Measurements from ENCODE around the gene WDR5B. TPM values are rescaled to one million over a fixed set of nuclear protein-coding genes. Genes with fewer than 3 reads are reported as not detected.
A peak's percentile ranks its signal among the peaks of the same experiment; 100 is the strongest.
"Not testable (repeated sequence)": the region's sequence is repeated elsewhere in the genome, so short reads cannot be mapped to it uniquely, and the experiment has no call there.

Gene WDR5B
- total RNA-seq, 1 donor from 2014 or later, result 6.2 TPM

DNA sequence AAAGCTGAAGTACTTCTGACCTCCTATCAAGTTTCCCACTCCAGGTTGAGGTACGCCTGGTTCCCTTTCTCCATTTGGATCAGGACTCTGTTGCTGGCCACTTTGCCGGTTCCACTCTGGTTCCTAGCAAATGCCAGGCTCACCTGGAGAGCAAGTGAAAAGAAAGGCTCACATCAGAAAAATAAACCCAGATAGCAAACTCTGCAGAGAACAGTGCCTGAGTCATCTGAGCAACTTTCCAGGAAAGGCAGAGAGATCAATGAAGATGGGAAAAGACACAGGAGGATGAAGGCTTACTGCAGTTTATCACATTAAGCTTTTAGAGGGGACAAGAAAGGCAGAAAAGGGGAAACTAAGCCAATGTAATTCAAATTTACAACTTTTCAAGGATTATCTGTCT is 41.8 kb upstream of the WDR5B start:
- DNase-seq (ENCODE audit: low spot score in 2 of 2, unreplicated experiment in 2 of 2), result no peak
- Mint-ChIP-seq H3K27me3 (ENCODE audit: low read depth) (no peaks in the 10 kb centered on the region), H3K27ac (no peak overlapping the region), H3K4me3 (no peak overlapping the region), H3K4me1 (no peaks in the 10 kb centered on the region), H3K9me3 (no peaks in the 10 kb centered on the region), H3K36me3 (peaks cover 32% of the 10 kb centered on the region)
- TF ChIP-seq, protein P1, sequence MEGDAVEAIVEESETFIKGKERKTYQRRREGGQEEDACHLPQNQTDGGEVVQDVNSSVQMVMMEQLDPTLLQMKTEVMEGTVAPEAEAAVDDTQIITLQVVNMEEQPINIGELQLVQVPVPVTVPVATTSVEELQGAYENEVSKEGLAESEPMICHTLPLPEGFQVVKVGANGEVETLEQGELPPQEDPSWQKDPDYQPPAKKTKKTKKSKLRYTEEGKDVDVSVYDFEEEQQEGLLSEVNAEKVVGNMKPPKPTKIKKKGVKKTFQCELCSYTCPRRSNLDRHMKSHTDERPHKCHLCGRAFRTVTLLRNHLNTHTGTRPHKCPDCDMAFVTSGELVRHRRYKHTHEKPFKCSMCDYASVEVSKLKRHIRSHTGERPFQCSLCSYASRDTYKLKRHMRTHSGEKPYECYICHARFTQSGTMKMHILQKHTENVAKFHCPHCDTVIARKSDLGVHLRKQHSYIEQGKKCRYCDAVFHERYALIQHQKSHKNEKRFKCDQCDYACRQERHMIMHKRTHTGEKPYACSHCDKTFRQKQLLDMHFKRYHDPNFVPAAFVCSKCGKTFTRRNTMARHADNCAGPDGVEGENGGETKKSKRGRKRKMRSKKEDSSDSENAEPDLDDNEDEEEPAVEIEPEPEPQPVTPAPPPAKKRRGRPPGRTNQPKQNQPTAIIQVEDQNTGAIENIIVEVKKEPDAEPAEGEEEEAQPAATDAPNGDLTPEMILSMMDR (IDR thresholded peaks at IDR 0.05; ENCODE audit: unreplicated experiment), result no peak

DNA sequence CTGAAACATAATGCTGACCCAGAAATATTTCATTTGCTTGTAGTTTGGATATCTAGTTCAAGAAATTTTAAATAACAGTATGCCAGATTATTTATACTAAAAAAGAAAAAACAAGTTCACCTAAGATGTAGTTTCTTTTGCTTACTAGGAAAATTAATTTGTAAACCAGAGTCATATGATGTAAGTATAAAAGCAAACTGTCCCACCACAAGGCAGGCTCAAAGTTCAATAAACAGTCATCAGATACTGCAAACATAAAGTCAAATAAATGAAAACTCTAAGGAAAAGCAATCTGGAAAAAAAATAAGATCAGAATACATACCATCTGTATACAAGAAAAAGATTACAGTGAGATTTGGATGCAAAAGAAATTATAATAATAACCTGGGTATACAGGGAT is 40.2 kb upstream of the WDR5B start:
- Mint-ChIP-seq H3K9me3 (no peaks in the 10 kb centered on the region), H3K36me3 (peaks cover 30% of the 10 kb centered on the region), H3K27ac (no peak overlapping the region), H3K27me3 (ENCODE audit: low read depth) (no peaks in the 10 kb centered on the region), H3K4me1 (no peaks in the 10 kb centered on the region), H3K4me3 (no peak overlapping the region)
- TF ChIP-seq, protein P1 (IDR thresholded peaks at IDR 0.05; ENCODE audit: unreplicated experiment), result no peak
- DNase-seq (ENCODE audit: low spot score in 2 of 2, unreplicated experiment in 2 of 2), result no peak

DNA sequence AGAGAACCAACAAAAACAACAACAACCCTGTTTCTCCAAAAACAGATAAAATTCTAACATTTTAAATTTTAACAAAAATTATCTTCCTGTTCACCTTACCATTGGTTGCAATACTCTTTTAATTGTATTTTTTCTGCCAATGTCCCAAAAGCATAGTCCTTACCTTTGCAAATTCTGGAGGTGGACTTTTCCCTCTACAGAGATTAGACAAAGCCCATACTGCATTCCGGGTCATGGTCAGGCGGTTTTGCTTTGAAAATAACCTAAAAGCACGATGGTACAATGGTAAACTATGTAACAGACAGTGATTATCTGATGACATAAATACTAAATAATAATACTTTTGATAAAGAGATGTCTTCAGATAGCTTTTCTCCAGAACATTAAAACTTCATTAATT is 35.5 kb upstream of the WDR5B start:
- Mint-ChIP-seq H3K36me3 (peaks cover 56% of the 10 kb centered on the region), H3K4me1 (no peaks in the 10 kb centered on the region), H3K27me3 (ENCODE audit: low read depth) (no peaks in the 10 kb centered on the region), H3K27ac (no peak overlapping the region), H3K9me3 (peaks cover 18% of the 10 kb centered on the region), H3K4me3 (no peak overlapping the region)
- TF ChIP-seq, protein P1 (IDR thresholded peaks at IDR 0.05; ENCODE audit: unreplicated experiment), result no peak
- no peak for DNase-seq (ENCODE audit: low spot score in 2 of 2, unreplicated experiment in 2 of 2)

DNA sequence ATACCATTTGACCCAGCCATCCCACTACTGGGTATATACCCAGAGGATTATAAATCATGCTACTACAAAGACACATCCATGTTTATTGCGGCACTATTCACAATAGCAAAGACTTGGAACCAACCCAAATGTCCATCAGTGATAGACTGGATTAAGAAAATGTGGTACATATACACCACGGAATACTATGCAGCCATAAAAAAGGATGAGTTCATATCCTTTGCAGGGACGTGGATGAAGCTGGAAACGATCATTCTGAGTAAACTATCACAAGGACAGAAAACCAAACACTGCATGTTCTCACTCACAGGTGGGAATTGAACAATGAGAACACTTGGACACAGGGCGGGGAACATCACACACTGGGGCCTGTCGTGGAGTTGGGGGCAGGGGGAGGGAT is 32.4 kb upstream of the WDR5B start:
- not testable (repeated sequence) for H3K4me1 Mint-ChIP-seq; H3K4me3 Mint-ChIP-seq; DNase-seq (ENCODE audit: low spot score in 2 of 2, unreplicated experiment in 2 of 2); H3K27ac Mint-ChIP-seq; H3K27me3 Mint-ChIP-seq (ENCODE audit: low read depth)
- Mint-ChIP-seq H3K36me3 (peaks cover 83% of the 10 kb centered on the region), H3K9me3 (peaks cover 45% of the 10 kb centered on the region)

DNA sequence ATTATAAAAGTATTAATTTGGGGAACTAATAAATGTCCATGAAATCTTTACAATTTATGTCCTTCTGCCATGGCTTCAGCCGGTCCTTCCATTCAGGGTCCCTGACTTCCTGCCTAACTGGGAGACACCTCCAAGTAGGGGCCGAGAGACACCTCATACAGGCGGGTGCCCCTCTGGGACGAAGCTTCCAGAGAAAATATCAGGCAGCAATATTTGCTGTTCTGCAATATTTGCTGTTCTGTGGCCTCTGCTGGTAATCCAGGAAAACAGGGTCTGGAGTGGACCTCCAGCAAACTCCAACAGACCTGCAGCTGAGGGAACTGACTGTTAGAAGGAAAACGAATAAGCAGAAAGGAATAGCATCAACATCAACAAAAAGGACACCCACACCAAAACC is 28.6 kb upstream of the WDR5B start:
- H3K27ac Mint-ChIP-seq, result not testable (repeated sequence)
- H3K36me3 Mint-ChIP-seq, result peaks cover 88% of the 10 kb centered on the region

DNA sequence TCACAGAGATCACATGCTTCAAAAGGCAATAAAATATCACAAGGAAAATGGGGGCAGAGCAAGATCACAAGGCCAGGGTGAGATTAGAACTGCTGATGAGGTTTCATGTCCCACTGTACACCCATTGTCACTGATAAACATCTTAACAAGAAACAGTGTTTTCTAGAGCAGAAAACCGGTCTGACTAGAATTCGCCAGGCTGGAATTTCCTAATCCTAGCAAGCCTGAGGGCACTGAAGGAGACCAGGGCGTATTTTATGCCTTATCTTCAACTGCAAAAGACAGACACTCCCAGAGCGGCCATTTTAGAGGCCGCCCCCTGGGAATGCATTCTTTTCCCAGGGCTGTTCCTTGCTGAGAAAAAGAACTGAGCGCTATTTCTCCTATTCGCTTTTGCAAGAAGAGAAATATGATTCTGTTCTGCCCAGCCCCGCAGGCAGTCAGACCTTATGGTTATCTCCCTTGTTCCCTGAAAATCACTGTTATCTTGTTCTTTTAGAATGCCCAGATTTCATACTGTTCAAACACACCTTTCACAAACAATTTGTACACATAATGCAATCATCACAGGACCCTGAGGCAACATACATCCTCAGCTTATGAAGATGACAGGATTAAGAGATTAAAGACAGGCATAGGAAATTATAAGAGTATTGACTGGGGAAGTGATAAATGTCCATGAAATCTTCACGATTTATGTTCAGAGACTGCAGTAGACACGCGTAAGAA is 28.1 kb upstream of the WDR5B start:
- H3K27me3 Mint-ChIP-seq (ENCODE audit: low read depth); DNase-seq (ENCODE audit: low spot score in 2 of 2, unreplicated experiment in 2 of 2); H3K4me1 Mint-ChIP-seq; H3K4me3 Mint-ChIP-seq: not testable (repeated sequence)
- Mint-ChIP-seq H3K36me3 (peaks cover 86% of the 10 kb centered on the region), H3K9me3 (peaks cover 43% of the 10 kb centered on the region), H3K27ac (peak overlapping the region; percentile 60)

More for the DNA sequence above, 28.6 kb upstream of the WDR5B start:
- not testable (repeated sequence) for H3K27me3 Mint-ChIP-seq (ENCODE audit: low read depth); H3K4me3 Mint-ChIP-seq; DNase-seq (ENCODE audit: low spot score in 2 of 2, unreplicated experiment in 2 of 2); H3K4me1 Mint-ChIP-seq
- peaks cover 45% of the 10 kb centered on the region for H3K9me3 Mint-ChIP-seq

DNA sequence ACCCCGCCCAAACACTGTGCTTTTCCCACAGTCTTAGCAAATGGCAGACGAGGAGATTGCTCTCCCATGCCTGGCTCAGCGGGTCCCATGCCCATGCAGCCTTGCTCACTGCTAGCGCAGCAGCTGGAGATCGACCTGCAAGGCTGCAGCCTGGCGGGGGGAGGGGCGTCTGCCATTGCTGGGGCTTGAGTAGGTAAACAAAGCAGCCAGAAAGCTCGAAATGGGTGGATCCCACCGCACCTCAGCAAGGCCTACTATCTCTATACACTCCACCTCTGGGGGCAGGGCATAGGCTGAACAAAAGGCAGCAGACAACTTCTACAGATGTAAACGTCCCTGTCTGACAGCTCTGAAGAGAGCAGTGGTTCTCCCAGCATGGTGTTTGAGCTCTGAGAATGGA is 27.2 kb upstream of the WDR5B start:
- peaks cover 83% of the 10 kb centered on the region for H3K36me3 Mint-ChIP-seq
- no peak for DNase-seq (ENCODE audit: low spot score in 2 of 2, unreplicated experiment in 2 of 2)
- no peaks in the 10 kb centered on the region for H3K4me1 Mint-ChIP-seq
- TF ChIP-seq, protein P1 (IDR thresholded peaks at IDR 0.05; ENCODE audit: unreplicated experiment), result no peak
- H3K9me3 Mint-ChIP-seq, result peaks cover 40% of the 10 kb centered on the region
- H3K27ac Mint-ChIP-seq, result peak overlapping the region; percentile 60
- no peak overlapping the region for H3K4me3 Mint-ChIP-seq
- H3K27me3 Mint-ChIP-seq (ENCODE audit: low read depth), result no peaks in the 10 kb centered on the region
